HepG2 (cell line): ENCODE measurements around the gene TAS1R1.

Source experiments
- CTCF ChIP-seq: sonication (generic); formaldehyde crosslinking; IDR thresholded peaks from 2 replicates; pipeline ENCODE4 v1.5.0; 2020; ENCODE audit warnings: mild to moderate bottlenecking, missing genetic modification reagents, moderate library complexity
- HOXA7 ChIP-seq: sonication (generic); formaldehyde crosslinking; IDR thresholded peaks from 2 replicates; pipeline ENCODE4 v1.8.1; 2022; ENCODE audit warnings: mild to moderate bottlenecking, missing genetic modification reagents, moderate library complexity
- ZNF672 ChIP-seq: sonication (generic); formaldehyde crosslinking; IDR thresholded peaks from 2 replicates; pipeline ENCODE4 v1.8.1; 2022; ENCODE audit warnings: missing genetic modification reagents

DNA sequence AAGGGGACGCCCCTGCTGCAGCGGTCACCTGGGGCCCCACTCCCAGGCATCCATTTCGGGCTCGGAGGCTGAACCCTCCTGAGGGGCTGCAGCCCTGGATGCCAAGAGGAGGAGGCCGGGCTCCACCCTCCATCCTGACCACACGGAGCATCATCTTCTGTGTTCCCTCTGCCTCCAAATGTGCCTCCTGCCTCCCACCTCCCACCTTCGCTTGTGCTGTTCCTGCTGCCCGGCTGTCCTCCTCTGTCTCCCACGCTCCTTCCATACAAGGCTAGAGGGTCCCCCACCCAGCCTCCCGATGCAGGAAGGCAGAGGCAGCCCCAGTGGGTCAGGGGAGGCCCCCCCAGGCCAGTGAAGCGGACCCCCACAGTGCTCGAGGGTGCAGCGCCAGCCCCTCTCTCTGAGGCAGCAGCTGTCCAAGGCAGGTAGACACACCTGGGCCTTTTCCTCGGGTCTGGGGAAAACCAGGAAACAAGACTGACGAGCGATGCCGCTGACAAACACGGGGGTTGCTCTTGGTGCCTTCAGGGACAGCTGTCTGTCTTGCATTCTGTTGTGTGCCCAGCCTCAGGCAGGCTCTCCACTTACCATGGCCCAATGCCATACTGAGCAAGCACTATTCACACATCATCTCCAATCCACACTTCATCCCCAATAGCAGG, 46.8 kb upstream of the TAS1R1 start:
- no peak for TF ChIP-seq CTCF (CRISPR knock-in tag)
- no peak for TF ChIP-seq ZNF672
- TF ChIP-seq HOXA7 (CRISPR knock-in tag) = no peak
